ENCODE measurements around the gene ITGB1. TPM values are rescaled to one million over a fixed set of nuclear protein-coding genes. Genes with fewer than 3 reads are reported as not detected.
"Not testable (repeated sequence)": the region's sequence is repeated elsewhere in the genome, so short reads cannot be mapped to it uniquely, and the experiment has no call there.

Gene ITGB1
- total and polyA plus RNA-seq, 11 donors, result 150 to 1,693 (median 701) TPM

DNA sequence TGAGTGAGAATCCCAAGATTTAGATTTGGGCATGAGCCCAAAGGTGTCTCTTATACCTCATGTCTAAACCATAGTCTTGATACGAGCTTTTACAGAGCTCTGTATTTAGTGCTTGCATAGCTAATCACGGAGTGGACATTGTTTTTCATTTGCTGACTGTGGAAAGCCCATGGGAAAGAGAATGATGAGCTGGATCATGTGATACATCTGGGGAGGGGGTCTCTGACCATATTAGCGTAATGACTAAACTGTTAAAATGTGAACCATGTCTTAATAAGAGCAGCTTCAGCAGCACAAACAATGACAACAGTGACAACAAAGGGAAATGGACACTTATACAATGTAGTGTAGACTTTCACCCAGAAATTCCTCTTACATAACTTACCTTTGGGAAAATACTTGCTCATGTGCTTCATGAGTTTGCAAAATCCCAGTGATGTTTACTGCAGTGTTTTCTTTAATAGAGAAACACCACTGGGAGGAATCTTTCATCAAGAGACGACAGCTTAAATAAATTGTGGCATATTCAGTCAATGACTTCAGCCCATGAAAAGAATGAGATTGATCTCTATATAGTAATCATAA, 44.0 kb upstream of the ITGB1 start:
- no peak overlapping the region for H3K27ac ChIP-seq
- DNase-seq, result no peak
- TF ChIP-seq, protein P1, sequence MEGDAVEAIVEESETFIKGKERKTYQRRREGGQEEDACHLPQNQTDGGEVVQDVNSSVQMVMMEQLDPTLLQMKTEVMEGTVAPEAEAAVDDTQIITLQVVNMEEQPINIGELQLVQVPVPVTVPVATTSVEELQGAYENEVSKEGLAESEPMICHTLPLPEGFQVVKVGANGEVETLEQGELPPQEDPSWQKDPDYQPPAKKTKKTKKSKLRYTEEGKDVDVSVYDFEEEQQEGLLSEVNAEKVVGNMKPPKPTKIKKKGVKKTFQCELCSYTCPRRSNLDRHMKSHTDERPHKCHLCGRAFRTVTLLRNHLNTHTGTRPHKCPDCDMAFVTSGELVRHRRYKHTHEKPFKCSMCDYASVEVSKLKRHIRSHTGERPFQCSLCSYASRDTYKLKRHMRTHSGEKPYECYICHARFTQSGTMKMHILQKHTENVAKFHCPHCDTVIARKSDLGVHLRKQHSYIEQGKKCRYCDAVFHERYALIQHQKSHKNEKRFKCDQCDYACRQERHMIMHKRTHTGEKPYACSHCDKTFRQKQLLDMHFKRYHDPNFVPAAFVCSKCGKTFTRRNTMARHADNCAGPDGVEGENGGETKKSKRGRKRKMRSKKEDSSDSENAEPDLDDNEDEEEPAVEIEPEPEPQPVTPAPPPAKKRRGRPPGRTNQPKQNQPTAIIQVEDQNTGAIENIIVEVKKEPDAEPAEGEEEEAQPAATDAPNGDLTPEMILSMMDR (IDR thresholded peaks at IDR 0.05), result no peak
- TF ChIP-seq POLR2A (IDR thresholded peaks at IDR 0.05), result no peak
- H3K27me3 ChIP-seq, result no peaks in the 10 kb centered on the region
- H3K9me3 ChIP-seq, result peaks cover 0 to 13% (median 3%) of the 10 kb centered on the region in 12 donors
- H3K36me3 ChIP-seq, result no peaks in the 10 kb centered on the region
- intact Hi-C loops (cut with DNase I), result loop anchor here in 4 of 10 donors (10.0 kb wide), 3 partner anchors 47 to 97 kb away; partner anchors contain the start of gene ITGB1 (in 3 of the 4)
- no peak for ATAC-seq
- no peak overlapping the region for H3K4me3 ChIP-seq
- WGBS, 4 donors, result 82 to 91% (median 86%) methylated on average over 4 of the region's 4 CpGs
- peaks cover 0 to 27% (median 7%) of the 10 kb centered on the region in 12 donors for H3K4me1 ChIP-seq

- not testable (repeated sequence) for ATAC-seq
Measured at GRCh38 chr10:32998060-32998581, 40.1 kb upstream of the ITGB1 start.

GRCh38 chr10:32995751-32996150, 37.7 kb upstream of the ITGB1 start:
- Histone ChIP-seq H3K9me3 (peaks cover 0 to 25% (median 3%) of the 10 kb centered on the region in 12 donors), H3K27ac (peak overlapping the region in 7 of 12 donors; percentile 12 to 68 (median 25)), H3K4me3 (no peak overlapping the region), H3K36me3 (no peaks in the 10 kb centered on the region), H3K27me3 (no peaks in the 10 kb centered on the region), H3K4me1 (peaks cover 0 to 21% (median 9%) of the 10 kb centered on the region in 12 donors)
- WGBS, 4 donors, result 29 to 46% (median 42%) methylated on average over 3 of the region's 3 CpGs
- TF ChIP-seq POLR2A (IDR thresholded peaks at IDR 0.05), result no peak
- TF ChIP-seq, protein P1 (IDR thresholded peaks at IDR 0.05), result no peak
- ATAC-seq (peak in 1 of 4 donors; percentile 49), DNase-seq (no peak)
- intact Hi-C loops (cut with DNase I), result no loop called here

More at GRCh38 chr10:32998060-32998581, 40.1 kb upstream of the ITGB1 start:
- DNase-seq; intact Hi-C loops (cut with DNase I); H3K27ac ChIP-seq; H3K27me3 ChIP-seq; H3K4me3 ChIP-seq; H3K36me3 ChIP-seq: not testable (repeated sequence)
- H3K4me1 ChIP-seq, result peaks cover 0 to 18% (median 9%) of the 10 kb centered on the region in 12 donors
- 87 to 93% (median 90%) methylated on average over 9 of the region's 9 CpGs for WGBS, 4 donors
- peaks cover 0 to 17% (median 3%) of the 10 kb centered on the region in 12 donors for H3K9me3 ChIP-seq

DNA sequence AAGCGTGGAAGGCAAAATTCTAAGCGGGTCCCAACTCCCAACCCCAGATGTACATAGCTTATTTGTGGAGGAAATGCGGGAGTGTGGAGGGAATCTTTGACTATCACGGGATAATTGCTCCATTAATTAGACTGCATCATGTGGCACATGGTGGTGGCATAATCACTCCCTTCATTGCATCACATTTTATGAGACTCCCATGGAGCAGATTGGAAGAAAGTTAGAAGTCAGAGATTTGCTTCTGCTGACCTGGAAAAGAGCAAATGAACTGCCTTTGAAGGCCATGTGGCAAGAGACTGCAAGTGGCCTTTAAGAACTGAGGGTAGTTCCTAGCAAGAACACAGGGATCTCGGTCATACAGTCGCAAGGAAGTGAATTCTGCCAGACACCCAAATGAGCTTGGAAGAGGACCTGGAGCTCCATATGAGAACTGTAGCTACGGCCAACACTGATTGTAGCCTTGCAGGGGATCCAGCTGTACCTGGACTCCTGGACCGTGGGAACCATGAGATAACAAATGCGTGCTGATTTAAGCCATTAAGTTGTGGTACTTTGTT, 37.1 kb upstream of the ITGB1 start:
- ATAC-seq, result no peak
- no peak overlapping the region for H3K4me3 ChIP-seq
- peaks cover 0 to 25% (median 3%) of the 10 kb centered on the region in 12 donors for H3K9me3 ChIP-seq
- H3K27me3 ChIP-seq, result no peaks in the 10 kb centered on the region
- no peak for DNase-seq
- peaks cover 0 to 21% (median 9%) of the 10 kb centered on the region in 12 donors for H3K4me1 ChIP-seq
- 74 to 87% (median 82%) methylated on average over 9 of the region's 9 CpGs for WGBS, 4 donors
- peak overlapping the region in 7 of 12 donors; percentile 12 to 68 (median 25) for H3K27ac ChIP-seq
- intact Hi-C loops (cut with DNase I), result no loop called here
- no peak for TF ChIP-seq POLR2A (IDR thresholded peaks at IDR 0.05)
- TF ChIP-seq, protein P1 (IDR thresholded peaks at IDR 0.05), result no peak
- H3K36me3 ChIP-seq, result no peaks in the 10 kb centered on the region

GRCh38 chr10:32994632-32995031, 36.6 kb upstream of the ITGB1 start:
- 97 to 100% (median 98%) methylated on average over 2 of the region's 2 CpGs for WGBS, 4 donors
- H3K9me3 ChIP-seq, result peaks cover 0 to 20% (median 2%) of the 10 kb centered on the region in 12 donors
- not testable (repeated sequence) for H3K4me3 ChIP-seq

DNA sequence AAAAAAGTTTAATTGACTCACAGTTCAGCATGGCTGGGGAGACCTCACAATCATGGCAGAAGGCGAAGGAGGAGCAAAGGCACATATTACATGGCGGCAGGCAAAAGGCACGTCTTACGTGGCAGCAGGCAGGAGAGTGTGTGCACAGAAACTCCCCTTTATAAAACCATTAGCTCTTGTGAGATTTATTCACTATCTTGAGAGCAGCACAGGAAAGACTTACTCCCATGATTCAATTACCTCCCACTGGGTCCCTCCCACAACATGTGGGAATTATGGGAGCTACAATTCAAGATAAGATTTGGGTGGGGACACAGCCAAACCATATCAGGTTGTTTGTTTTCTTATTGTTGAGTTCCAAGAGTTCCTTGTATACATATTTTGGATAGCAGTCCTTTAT, 34.3 kb upstream of the ITGB1 start:
- Histone ChIP-seq H3K27ac (peak overlapping the region in 2 of 12 donors; percentile 23 to 39), H3K4me1 (peaks cover 0 to 21% (median 9%) of the 10 kb centered on the region in 12 donors), H3K9me3 (peaks cover 0 to 11% (median 0%) of the 10 kb centered on the region in 12 donors)
- H3K4me3 ChIP-seq; intact Hi-C loops (cut with DNase I); DNase-seq; H3K36me3 ChIP-seq; H3K27me3 ChIP-seq: not testable (repeated sequence)
- peak in 1 of 4 donors; percentile 14 for ATAC-seq
- 92 to 95% (median 94%) methylated on average over 4 of the region's 4 CpGs for whole genome bisulfite sequencing, 4 donors

More at GRCh38 chr10:32994632-32995031, 36.6 kb upstream of the ITGB1 start:
- intact Hi-C loops (cut with DNase I); DNase-seq; H3K27me3 ChIP-seq; H3K36me3 ChIP-seq; H3K27ac ChIP-seq; ATAC-seq: not testable (repeated sequence)
- peaks cover 0 to 21% (median 9%) of the 10 kb centered on the region in 12 donors for H3K4me1 ChIP-seq

Measured in heart left ventricle (tissue), 16 donors.